ENCODE measurements around the gene CCDC144A.
"Not testable (repeated sequence)": the region's sequence is repeated elsewhere in the genome, so short reads cannot be mapped to it uniquely, and the experiment has no call there.

CCDC144A gene

DNA sequence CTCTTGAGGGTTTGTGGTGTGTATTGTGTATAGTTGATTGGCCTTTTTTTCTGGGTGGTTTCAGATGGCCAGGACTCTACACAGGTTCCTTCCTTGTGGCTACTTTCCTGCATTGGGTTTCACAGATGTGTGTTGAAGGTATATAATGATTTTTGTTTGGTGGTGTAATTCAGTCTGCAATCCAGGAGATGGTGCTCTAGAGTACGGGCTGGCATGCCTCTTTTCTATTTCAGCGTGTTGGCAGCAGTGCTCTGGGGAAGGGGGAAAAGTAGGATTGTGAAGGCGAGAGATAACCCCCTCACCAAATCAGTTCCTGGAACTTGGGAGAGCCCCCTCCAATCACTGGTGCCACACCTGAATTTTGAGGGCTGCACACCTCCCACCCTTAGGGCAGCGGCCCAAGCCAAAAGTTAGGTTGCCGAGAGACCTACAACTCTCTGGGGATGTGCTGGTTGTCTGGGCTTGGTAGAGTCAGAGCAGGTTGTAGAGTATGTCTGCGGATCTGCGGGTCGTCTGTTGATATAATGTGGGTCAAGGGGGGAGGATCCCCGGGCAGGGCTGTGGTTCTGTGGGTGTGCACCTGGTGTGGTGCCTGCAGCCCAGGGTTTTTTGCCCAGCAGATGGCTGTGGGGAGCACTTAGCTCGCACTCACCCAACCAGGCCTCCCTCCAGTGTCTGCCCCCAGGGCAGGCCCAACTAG, 61.3 kb downstream of the CCDC144A start:
- not testable (repeated sequence) for DNase-seq (ENCODE audit: low spot score)

DNA sequence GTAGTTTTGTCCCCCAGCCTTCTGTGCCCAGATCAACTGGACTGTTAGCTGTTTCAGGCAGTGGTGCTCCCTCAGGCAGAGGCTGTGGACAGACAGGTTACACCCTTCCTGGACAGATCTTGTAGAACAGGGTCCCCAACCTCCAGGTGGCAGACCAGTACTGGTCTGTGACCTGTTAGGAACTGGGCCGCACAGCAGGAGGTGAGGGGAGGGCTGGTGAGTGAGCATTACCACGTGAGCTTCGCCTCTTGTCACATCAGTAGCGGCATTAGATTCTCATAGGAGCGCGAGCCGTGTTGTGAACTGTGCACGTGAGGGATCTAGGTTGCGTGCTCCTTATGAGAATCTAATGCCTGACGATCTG, 61.9 kb downstream of the CCDC144A start:
- DNase-seq (ENCODE audit: low spot score): not testable (repeated sequence)

DNA sequence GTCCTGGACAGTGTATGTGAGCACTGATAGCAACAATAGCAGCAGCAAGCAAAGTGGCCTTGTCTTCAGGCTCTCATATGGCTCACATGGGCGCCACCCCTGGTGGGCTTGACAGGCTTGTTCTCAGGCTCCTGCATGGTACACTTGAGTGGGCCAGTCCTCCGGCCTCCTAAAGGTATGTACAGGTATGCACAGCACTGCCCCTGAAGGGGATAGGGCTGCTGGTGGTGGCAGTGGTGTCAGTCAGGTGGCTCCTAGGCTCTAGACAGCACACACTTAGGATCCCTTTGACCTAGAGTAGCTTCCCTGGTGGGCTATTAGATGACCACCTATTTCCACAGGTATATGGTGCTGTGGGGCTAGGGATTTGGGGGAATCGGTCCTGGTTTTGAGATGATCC, 67.5 kb downstream of the CCDC144A start:
- not testable (repeated sequence) for DNase-seq (ENCODE audit: low spot score)

DNA sequence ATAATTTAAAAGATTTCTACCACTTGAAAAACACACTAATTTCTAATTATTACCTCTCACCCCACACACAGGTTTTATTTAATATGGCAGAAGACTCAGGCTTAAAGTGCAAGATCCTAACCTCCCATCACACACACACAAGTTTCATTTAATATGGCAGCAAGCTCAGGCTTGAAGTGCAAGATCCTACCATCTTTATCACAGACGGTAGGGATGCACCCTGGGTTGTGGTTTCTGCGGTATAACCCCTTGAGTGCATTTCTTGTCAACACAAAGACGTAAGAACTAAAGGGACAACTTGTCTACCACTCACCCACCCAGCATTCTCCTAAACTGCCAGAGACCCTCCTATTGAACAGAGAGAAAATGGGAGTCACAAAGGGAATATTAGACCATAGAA, 68.1 kb downstream of the CCDC144A start:
- not testable (repeated sequence) for DNase-seq (ENCODE audit: low spot score)

DNA sequence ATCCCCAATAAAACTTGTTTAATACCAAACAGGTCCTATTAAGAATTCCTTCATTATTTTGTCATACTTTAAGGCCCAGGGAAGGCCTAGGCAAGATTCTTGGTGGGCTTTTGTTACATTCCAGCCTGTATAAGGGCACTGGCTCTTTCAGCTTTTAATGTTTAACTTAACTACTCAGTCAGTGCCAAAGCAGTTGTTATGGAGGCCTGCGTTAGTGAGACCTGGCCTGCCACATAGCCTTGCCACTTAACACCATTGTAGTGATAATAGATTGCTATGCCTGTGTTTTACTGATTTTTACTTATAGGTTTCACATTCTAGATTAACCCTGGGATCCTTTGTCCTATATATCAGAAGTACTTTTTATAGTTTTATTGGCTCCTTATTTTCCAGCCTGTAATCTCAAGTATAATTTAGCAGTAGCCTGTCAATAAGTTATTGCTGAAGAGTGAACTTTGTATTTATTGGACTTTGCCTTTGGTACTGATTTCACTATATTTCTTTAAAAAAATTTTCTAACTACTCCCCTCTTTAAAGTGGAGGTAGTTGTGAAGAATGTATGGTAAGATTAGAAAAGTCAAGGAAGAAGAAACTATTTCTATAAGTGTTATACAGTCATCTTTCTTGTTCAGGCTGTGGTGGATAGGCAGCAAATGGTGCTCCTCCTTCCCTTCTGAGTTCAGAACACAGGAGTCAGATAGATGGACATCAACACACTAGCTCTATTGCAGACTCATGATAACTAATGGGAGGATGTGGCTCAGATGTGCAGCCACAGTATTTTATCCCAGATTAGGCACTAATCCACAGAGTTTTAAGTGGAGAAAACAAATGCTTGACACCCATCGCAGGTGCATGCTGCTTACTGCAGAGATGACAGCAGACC, 78.5 kb downstream of the CCDC144A start:
- not testable (repeated sequence) for DNase-seq (ENCODE audit: low spot score)

DNA sequence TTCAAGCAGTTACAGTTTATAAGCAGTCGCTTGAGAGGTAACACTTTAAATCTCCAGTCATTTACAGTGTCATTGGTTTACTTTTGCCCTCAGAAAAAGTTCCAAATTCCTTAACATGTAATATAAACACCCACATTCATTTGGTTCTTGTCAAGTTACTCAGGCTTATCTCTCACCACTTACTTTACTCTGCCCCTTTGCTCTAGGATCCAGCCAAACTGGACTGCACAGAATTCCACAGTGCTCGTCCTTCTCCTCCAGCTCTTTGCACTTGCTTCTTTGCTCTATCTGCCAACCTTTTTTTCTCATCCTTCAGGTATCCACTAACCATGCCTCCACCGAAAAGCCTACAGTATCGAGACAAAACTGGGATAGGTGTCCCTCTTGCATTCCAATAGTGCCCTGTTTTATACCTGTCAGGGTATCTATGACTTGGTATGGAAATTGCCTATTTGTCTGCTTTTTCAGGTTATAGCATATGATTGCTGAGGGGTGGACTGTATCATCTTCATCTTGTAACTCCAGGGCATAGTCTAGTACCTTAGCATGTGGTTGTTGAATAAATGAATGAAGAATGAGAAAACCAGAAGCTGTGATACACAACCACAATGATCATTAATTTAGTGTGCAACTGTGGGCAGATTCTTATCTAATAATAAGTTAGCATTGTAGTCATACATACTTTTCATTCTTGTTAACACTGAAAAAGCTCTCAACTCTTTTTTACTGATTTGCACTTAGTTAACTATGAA, 82.5 kb downstream of the CCDC144A start:
- not testable (repeated sequence) for DNase-seq (ENCODE audit: low spot score)

DNA sequence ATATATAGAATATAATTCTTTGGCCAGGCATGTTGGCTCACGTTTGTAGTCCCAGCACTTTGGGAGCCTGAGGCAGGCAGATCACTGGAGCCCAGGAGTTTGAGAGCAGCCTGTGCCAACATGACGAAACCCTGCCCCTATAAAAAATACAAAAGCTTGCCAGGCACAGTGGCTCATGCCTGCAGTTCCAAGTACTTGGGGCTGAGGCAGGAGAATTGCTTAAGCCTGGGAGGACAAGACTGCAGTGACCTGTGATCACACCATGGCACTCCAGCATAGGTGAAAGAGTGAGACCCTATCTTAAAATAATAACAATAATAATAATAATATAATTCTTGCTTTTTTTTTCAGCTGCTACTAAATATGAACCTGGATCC, 83.1 kb downstream of the CCDC144A start:
- not testable (repeated sequence) for DNase-seq (ENCODE audit: low spot score)

DNA sequence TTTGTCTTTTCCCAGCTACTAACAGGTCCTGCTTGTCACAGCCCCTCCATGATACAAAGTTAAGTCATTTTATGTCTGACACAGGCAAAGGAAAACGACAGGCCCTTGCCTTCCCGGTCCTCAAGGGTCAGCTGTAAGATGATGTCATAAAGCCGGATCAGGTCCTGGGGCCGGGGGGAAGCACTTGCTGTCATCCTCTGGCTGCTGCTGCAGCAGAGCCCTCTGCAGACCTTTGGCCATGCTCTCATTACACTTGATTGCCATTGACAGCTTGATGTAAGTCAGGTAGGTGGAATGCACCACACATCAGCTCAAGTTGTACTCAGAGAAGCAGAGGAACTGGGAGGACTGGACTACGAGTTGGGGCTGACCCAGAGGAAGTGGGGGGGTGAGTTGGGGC, 97.8 kb downstream of the CCDC144A start:
- DNase-seq (ENCODE audit: low spot score): not testable (repeated sequence)

DNA sequence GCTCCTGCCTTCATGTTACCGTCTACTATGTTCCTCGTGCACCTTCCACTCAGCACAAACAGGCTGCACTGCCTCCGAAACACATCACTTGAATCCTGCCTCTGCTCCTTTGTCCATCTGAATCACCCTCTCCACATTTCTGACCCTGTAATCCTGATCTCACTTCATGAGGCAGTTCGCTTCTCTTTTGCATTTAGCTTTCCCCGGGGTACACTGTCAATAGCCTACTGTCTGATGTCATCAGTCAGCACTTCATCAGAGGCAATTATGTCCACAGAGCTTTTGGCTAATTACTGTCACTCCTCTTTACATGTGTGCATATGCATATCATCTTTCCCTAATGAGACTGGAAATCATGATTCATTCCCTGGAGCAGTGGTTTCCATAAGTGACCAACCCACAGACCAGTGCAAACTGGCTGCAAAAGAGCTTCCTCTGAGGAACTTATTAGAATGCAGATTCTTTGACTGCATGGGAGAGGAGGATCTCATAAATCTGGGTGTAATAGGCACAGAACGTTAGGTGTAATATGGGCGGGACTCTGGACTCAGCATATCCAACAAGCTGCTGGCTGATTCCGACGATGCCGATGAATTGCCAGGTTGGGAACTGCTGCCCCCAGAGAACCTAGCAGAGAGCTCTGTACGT, 99.0 kb downstream of the CCDC144A start:
- DNase-seq (ENCODE audit: low spot score): not testable (repeated sequence)

DNA sequence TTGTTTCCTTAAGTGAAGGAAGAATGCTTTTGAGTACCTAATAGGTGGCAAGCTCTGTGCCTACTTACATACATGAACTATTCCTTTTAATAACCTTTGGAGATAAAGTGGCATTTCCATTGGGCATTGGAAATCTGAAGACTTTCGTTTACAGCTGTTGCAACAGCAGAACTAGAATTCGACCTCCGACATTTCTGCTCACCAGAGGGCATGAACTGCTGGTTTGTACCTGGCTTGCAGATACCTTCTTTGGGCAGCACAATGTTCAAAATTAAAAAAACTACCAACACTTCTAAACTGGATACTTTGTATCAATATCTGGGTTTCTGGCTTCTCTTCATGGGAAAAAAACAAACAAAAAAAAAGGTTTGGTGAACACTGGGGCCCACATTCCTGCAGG, 99.6 kb downstream of the CCDC144A start:
- DNase-seq (ENCODE audit: low spot score): not testable (repeated sequence)

DNA sequence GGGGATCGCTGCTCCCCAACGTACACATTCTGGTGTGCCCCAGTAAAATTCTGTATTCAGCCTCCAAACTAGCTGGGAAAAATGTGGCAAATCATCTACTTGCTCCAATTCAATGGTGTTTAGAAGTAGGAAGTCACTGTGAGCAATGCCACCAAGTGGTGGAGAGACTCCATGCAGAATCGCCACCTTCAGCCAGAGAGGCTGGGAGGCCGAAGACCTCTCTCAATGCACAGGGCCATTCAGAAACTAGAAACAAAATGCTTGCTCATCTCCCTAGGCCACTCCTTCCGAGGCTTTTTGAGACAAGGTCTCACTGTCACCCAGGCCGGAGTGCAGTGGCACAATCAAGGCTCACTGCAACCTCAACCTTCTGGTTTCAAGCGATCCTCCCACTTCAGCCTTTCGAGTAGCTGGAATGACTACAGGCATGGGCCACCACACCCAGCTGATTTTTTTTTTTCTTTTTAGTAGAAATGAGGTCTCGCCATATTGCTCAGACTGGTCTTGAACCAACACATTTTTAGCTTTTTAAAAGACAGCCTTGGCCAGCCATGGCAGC, 100.4 kb downstream of the CCDC144A start:
- not testable (repeated sequence) for DNase-seq (ENCODE audit: low spot score)

DNA sequence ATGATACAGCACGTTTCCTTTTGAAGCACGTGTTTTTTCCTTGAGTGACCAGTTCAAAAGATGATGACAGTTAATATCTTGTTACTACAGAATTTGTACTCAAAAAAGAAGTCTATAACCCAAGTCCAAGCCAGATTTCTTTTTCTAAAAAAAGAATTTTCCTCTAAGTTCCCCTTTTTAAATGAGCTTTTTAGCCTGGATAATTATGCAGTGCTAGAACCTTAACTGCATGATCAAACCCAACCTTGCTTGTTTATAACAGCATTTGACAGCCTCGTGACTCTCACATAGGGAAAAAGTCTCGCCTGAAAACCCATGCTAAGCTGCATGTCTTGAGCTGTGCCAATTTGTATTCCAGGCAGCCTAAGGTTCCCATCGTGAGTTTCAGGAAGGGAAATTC, 104.2 kb downstream of the CCDC144A start:
- DNase-seq (ENCODE audit: low spot score): not testable (repeated sequence)

DNA sequence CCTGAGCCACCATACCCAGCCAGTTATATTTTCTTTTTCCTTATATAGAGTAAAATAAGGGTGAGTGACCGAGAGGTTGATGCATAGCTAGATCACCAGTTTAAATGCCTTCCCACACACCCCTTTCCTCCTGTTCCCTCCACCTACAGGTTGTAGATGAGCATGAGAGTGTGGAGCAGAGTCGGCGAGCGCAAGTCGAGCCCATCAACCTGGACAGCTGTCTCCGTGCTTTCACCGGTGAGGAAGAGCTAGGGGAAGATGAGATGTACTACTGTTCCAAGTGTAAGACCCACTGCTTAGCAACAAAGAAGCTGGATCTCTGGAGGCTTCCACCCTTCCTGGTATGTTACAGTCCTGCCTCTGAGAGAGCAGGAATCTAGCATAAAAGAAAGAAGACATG, 105.9 kb downstream of the CCDC144A start:
- not testable (repeated sequence) for DNase-seq (ENCODE audit: low spot score)

DNA sequence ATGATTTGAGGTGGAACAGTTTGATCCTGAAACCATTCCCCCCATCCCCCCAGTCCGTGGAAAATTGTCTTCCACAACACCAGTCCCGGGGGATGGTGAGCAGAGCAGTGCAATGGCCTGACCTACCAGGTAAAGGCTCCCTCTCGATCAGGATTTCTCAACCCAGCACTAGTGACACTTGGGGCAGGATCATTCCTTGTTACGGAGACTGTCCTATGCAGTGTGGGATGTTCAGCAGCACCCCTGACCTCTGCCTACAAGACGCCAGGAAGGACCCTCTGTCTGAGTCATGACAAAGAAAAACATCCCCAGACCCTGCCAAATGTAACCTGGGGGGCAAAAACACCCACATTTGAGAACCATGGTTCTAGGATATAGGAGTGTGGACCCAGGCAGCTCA, 114.8 kb downstream of the CCDC144A start:
- not testable (repeated sequence) for DNase-seq (ENCODE audit: low spot score)

DNA sequence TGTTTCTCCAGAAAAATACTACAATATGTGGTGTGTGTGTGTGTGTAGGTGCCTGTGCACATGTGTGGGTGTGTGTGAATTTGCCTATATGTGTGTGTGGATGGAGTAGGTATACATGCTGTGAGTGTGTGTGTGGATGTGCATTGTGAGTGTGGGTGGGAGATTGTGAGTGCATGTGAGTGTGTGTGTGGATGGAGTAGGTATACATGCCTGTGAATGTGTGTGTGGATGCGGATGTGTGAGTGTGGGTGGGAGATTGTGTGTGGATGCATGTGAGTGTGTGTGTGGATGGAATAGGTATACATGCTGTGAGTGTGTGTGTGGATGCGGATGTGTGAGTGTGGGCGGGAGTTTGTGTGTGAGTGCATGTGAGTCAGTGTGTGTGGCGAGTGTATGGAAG, 116.6 kb downstream of the CCDC144A start:
- not testable (repeated sequence) for DNase-seq (ENCODE audit: low spot score)

DNA sequence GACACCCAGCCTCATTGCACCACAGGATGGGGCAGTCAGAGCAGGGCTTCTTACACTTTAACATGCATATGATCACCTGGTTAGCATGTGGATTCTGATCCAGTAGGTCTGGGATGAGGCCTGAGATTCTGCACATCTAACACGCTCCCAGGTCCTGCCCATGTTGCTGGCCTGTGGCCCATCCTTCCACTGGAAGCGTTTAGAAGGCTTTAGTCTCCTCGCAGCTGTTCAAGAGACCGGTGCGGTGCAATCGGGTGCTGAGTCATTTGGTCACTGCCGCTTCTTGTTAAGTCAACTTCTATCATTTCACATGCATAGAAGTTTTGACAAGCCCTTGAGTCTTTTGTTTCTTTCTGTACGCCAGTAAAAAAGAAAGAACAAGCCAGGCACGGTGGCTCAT, 117.6 kb downstream of the CCDC144A start:
- DNase-seq (ENCODE audit: low spot score): not testable (repeated sequence)

DNA sequence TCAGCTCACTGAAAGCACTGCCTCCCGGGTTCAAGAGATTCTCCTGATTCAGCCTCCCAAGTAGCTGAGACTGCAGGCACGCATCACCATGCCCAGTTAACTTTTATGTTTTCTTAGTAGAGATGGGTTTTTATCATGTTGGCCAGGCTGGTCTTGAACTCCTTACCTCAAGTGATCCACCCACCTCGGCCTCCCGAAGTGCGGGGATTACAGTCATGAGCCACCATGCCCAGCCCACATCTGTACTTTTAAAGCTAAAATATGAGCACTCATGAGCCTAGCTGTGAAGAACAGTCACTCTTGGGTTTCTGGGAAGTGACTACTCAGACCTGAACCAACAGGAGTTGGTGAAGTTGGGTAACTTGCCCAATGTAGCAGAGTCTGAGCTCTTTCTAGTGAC, 120.2 kb downstream of the CCDC144A start:
- DNase-seq (ENCODE audit: low spot score): not testable (repeated sequence)

DNA sequence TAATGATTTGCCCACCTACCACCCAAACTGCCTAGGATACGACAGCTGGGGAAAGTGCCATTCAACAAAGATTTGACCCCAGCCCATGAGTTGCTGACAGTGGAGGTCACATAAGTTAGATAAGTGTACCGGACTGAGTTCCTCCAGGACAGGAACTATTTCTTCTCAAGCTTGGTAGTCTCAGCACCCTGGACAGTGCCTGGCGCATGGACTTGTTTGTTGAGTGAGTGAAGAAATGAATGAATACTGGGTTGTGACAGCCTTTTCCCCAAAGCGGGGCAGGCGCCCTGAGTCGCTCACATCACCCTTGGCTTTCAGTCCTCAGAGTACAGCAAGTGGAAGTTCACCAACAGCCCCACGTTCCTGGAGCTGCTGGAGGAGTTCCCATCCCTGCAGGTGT, 122.1 kb downstream of the CCDC144A start:
- DNase-seq (ENCODE audit: low spot score): not testable (repeated sequence)

DNA sequence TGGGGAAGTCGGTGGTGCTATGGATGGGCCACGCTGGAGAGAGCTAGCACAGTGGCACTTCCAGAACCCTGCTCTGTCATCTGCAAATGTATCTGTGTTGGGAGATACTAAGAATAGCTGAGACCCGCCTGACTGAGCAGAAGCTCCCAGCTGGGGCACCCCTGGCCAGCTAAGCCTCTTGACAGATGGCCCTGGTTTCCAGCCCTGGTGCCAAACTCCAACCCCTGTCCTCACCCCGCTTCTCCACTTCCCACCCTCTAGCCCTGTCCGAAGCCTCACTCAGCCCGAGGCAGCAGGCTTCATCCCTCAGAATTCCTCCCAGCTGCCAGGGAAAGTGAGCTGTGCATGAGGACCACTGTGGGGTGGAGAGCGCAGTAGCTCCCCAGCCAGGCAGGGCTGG, 124.4 kb downstream of the CCDC144A start:
- DNase-seq (ENCODE audit: low spot score): no peak

DNA sequence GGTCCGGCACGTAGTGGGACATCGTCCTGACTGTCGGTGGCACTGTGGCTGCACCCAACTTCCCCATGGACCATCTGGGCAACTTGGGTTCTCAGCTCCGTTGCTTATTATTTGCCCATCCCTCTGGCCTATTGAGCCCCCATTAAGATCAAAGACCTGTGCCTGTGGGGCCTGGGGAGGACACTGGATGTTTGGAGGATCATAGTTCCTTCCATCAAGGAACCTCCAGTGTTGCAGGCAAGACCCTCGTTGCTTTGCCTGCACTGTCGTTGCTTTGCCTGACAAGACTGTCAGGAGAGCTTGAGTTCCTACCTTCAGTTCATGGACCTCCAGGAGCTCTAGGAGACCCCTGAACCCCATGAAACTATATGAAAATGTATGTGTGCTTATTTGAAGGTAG, 127.2 kb downstream of the CCDC144A start:
- DNase-seq (ENCODE audit: low spot score): no peak

DNA sequence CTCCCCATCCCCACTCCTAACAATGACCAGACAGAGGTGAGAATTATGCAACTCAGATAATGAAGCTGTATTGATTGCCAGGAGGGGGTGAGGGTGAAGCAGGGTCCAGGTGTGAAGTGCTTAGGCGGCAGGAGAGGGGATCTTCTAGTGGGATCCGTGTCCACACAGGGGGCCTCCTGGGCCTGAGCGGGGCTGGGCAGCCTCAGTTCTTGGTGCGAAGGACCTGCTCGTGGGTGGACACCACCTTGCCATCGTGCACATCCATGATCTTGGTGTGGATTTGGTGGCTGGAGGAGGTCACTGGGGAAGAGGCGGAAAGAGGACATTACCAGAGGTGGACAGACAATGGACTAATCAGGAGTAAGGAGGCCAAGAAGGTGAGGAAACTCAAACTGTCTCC, 127.9 kb downstream of the CCDC144A start:
- not testable (repeated sequence) for DNase-seq (ENCODE audit: low spot score)

DNA sequence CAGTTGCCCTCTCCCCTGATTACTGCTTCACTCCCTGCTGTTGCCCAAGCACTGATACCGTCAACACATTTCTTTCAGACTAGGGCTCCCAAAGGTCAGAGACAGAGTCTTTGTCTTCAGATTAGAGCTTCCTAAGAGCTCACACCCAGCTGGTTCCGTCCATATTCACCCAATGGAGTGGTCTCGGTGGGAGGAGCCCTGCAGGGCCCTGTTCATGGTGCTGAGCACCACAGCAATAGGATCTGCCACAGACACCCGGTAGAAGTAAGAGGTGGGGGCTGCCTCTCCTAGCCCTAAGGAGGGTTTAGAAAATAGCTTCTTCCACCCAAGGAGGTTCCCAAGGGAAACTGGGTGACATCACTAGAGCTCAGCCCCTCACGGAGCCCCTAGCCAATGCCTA, 128.3 kb downstream of the CCDC144A start:
- DNase-seq (ENCODE audit: low spot score): no peak

Measured in HuH-7 (cell line).